ENCODE measurements around the gene BCOR. TPM values are rescaled to one million over a fixed set of nuclear protein-coding genes. Genes with fewer than 3 reads are reported as not detected.

BCOR gene
- total RNA-seq, 1 experiment from 2014 or later, result 58.8 TPM

GRCh38 chrX:40122487-40122886 is 24.7 kb upstream of the BCOR start:
- H3K27ac ChIP-seq (ENCODE audit: low read depth, low read length, poor library complexity, severe bottlenecking), result no peak overlapping the region
- no peaks in the 10 kb centered on the region for H3K9me3 ChIP-seq (ENCODE audit: low read depth, low read length, poor library complexity, severe bottlenecking)
- ChIA-PET POLR2A (ENCODE audit: low non-redundant PET) (no interaction called here), CTCF (no interaction called here)
- TF ChIP-seq EZH2 (IDR thresholded peaks at IDR 0.05; ENCODE audit: borderline replicate concordance, low read depth, low read length, poor library complexity, severe bottlenecking), result no peak
- no peak for TF ChIP-seq CTCF (conservative IDR thresholded peaks at IDR 0.05; ENCODE audit: low read depth, low read length)
- H3K27me3 ChIP-seq (replicated peaks; ENCODE audit: insufficient read depth, low read depth, low read length, poor library complexity), result no peaks in the 10 kb centered on the region
- no peaks in the 10 kb centered on the region for H3K4me1 ChIP-seq (ENCODE audit: insufficient read depth, low read length, poor library complexity, severe bottlenecking)
- intact Hi-C loops (cut with micrococcal nuclease; ENCODE audit: unreplicated experiment), result no loop called here
- no peaks in the 10 kb centered on the region for H3K36me3 ChIP-seq (ENCODE audit: insufficient read depth, low read length, poor library complexity, severe bottlenecking)
- no peak overlapping the region for H3K4me3 ChIP-seq (ENCODE audit: low read depth, low read length, poor library complexity, severe bottlenecking)
- DNase-seq (ENCODE audit: low spot score), result no peak
- no TSS peak for BruUV-seq (replicated peaks)

- Histone ChIP-seq H3K4me1 (ENCODE audit: insufficient read depth, low read length, poor library complexity, severe bottlenecking) (no peaks in the 10 kb centered on the region), H3K36me3 (ENCODE audit: insufficient read depth, low read length, poor library complexity, severe bottlenecking) (no peaks in the 10 kb centered on the region), H3K4me3 (ENCODE audit: low read depth, low read length, poor library complexity, severe bottlenecking) (no peak overlapping the region), H3K27me3 (replicated peaks; ENCODE audit: insufficient read depth, low read depth, low read length, poor library complexity) (no peaks in the 10 kb centered on the region), H3K27ac (ENCODE audit: low read depth, low read length, poor library complexity, severe bottlenecking) (no peak overlapping the region), H3K9me3 (ENCODE audit: low read depth, low read length, poor library complexity, severe bottlenecking) (no peaks in the 10 kb centered on the region)
- BruUV-seq (replicated peaks), result no TSS peak
- no peak for TF ChIP-seq CTCF (conservative IDR thresholded peaks at IDR 0.05; ENCODE audit: low read depth, low read length)
- TF ChIP-seq EZH2 (IDR thresholded peaks at IDR 0.05; ENCODE audit: borderline replicate concordance, low read depth, low read length, poor library complexity, severe bottlenecking), result no peak
- no peak for DNase-seq (ENCODE audit: low spot score)
- ChIA-PET CTCF (no interaction called here), POLR2A (ENCODE audit: low non-redundant PET) (no interaction called here)
- intact Hi-C loops (cut with micrococcal nuclease; ENCODE audit: unreplicated experiment), result no loop called here
Measured at GRCh38 chrX:40121618-40122017, 23.9 kb upstream of the BCOR start.

- H3K36me3 ChIP-seq (ENCODE audit: insufficient read depth, low read length, poor library complexity, severe bottlenecking), result no peaks in the 10 kb centered on the region
- TF ChIP-seq EZH2 (IDR thresholded peaks at IDR 0.05; ENCODE audit: borderline replicate concordance, low read depth, low read length, poor library complexity, severe bottlenecking) (no peak), CTCF (conservative IDR thresholded peaks at IDR 0.05; ENCODE audit: low read depth, low read length) (no peak)
- no peaks in the 10 kb centered on the region for H3K4me1 ChIP-seq (ENCODE audit: insufficient read depth, low read length, poor library complexity, severe bottlenecking)
- H3K27ac ChIP-seq (ENCODE audit: low read depth, low read length, poor library complexity, severe bottlenecking), result no peak overlapping the region
- no peaks in the 10 kb centered on the region for H3K9me3 ChIP-seq (ENCODE audit: low read depth, low read length, poor library complexity, severe bottlenecking)
- H3K27me3 ChIP-seq (replicated peaks; ENCODE audit: insufficient read depth, low read depth, low read length, poor library complexity), result no peaks in the 10 kb centered on the region
- CTCF ChIA-PET, result no interaction called here
- DNase-seq (ENCODE audit: low spot score), result no peak
- intact Hi-C loops (cut with micrococcal nuclease; ENCODE audit: unreplicated experiment), result no loop called here
- POLR2A ChIA-PET (ENCODE audit: low non-redundant PET), result no interaction called here
- BruUV-seq (replicated peaks), result no TSS peak
- H3K4me3 ChIP-seq (ENCODE audit: low read depth, low read length, poor library complexity, severe bottlenecking), result no peak overlapping the region
Measured at GRCh38 chrX:40120838-40121580, 23.3 kb upstream of the BCOR start.
